T47D (cell line): ENCODE results near the gene FAR2.

Experiments used
- DNase-seq, 2 experiments: peaks; one replicate each; pipeline versions ENCODE4 v3.0.0 to v3.0.0-alpha.2; 2011 to 2012; ENCODE audit warnings: low read depth in 1 of 2, low spot score in 1 of 2
- JUND ChIP-seq: IDR thresholded peaks from 2 replicates; pipeline ENCODE4 v1.6.1; 2012; ENCODE audit warnings: low read depth
- in situ Hi-C: cut with HindIII; loops from 2 replicates; pipeline ENCODE4 v1.10.0; 2016; ENCODE audit warnings: low sequenced_read_pairs, low pct_unique_long_range_greater_than_20kb

FAR2 gene

GRCh38 chr12:29220632-29221336 lies 71.7 kb downstream of the FAR2 start:
- in situ Hi-C loops: no loop called here
- DNase-seq: no peak
- TF ChIP-seq JUND: no peak

GRCh38 chr12:29222200-29222599 lies 73.1 kb downstream of the FAR2 start:
- in situ Hi-C loops: no loop called here
- TF ChIP-seq JUND: no peak
- DNase-seq: no peak

GRCh38 chr12:29223426-29223825 lies 74.3 kb downstream of the FAR2 start:
- TF ChIP-seq JUND: no peak
- in situ Hi-C loops: no loop called here
- DNase-seq: no peak

DNA sequence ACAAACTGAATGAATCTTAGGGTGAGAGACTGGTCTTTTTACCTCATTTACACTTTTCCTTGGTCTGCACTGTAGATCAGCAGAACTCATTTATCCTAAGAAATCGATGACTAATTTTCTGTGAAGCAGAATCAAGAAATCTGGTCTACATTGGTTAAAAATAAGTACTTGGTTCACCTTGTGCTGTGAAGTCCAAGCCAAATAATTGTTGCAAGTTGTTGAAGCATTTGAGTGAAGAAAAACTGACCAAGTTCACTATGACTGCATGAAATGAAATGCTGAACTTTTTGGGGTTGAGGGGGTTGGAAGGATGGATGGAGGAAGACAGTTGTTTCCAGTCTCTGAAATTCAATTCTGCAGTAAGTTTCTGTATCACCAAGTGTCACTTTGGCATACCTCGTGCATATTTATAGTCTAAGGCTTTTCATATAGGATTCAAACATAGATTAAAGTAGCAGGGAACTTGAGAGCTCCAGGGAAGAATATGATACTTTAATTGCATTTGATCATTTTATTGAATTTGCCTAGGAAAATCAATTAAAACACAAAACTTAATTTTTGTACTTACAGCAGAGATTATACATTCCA lies 75.0 kb downstream of the FAR2 start:
- no peak for DNase-seq
- in situ Hi-C loops: no loop called here
- no peak for TF ChIP-seq JUND

DNA sequence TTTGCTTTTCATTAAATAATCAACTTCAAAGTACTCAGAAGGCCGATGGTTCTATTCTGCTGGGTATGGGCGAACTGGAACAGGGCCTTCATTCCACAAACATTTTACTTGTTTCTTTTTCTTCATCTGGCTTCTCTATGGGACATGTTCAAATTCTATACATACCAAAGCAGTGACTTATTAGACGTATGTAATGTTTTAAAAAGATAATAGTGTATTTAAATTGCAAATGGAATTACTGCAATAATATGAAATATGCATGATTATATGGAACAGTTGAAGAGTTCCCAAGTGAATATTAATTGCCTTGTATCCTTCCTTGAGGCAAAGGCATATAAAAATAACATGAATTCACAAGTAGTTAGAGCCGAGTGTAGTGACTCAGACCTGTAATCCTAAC lies 75.5 kb downstream of the FAR2 start:
- no peak for TF ChIP-seq JUND
- no peak for DNase-seq
- in situ Hi-C loops: no loop called here

DNA sequence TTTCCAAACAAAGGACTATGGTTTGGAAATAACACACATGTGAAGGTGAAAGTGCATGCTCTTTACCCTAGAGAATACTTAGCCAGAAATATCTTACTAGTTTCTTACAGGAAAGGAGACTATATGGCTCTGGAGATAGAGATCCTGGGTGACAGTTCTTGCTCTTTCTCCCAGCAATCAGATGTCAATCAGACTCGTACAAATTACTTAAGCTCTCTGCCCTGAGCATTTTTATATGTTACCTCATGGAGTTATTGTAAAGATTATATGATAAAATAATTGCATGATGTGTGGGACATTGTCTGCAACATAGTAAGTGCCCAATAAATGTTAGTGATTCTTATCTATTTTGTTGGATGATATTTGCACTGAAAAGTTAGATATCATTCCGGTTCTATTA lies 76.8 kb downstream of the FAR2 start:
- no peak for DNase-seq
- TF ChIP-seq JUND: no peak
- in situ Hi-C loops: no loop called here

DNA sequence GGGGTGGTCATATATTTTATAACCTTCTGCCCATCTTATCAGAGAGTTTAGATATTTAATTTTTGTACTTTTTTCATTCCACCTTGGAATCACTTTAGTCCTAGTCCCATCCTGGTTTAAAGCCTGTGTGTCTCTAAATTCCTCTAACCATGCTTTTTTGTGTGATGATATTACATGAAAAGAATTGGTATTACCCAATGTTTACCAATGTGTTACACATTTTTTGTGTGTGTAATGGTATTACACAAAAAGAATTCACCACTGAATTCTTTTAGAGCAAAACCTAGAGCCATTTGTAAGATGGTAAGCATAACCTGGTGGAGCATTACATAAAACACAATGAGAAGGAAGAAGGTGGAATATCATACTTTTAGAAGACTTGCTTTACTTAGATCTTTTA lies 77.5 kb downstream of the FAR2 start:
- no peak for DNase-seq
- in situ Hi-C loops: no loop called here
- no peak for TF ChIP-seq JUND

GRCh38 chr12:29228474-29229157 lies 79.5 kb downstream of the FAR2 start:
- no peak for DNase-seq
- in situ Hi-C loops: no loop called here
- no peak for TF ChIP-seq JUND

DNA sequence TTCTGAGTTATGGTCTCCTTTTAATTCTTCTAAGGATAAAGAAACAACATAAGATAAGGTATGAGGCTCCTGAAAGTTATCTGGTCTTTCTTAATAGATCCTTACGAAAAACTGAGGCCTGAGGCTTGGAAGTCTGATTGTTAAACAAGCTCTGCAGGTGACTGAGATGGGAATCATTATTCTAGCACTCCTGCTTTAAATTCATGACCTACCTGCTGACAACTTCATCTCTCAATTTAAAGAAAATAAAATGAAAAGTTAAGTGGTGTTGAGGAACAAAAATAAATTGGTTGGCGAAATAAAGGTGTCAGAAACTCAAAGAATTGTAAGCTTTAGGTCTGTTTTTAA lies 80.1 kb downstream of the FAR2 start:
- no peak for TF ChIP-seq JUND
- in situ Hi-C loops: no loop called here
- DNase-seq: no peak

GRCh38 chr12:29229937-29230336 lies 80.9 kb downstream of the FAR2 start:
- TF ChIP-seq JUND: no peak
- in situ Hi-C loops: no loop called here

GRCh38 chr12:29230800-29231560 lies 81.9 kb downstream of the FAR2 start:
- no peak for DNase-seq
- in situ Hi-C loops: no loop called here
- TF ChIP-seq JUND: no peak

More at GRCh38 chr12:29229937-29230336, 80.9 kb downstream of the FAR2 start:
- DNase-seq: no peak

DNA sequence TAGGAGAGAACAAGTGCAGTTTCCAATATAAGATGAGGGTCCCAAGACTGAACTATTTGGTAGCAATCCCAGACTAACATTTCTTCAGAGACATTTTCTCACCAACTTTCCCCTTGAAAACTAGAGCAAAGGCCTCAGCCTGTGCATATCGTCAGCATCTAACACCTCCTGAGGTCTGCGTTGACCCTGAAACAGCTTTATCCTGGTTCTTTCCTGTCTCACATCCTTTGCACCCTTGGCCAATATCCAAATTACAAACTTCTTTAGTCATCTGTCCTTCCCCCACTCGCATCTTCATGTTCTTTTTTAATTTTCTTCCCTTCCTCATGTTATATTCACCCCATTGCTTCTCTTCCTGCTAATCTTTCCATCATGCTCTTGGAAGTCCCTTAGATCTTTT lies 83.0 kb downstream of the FAR2 start:
- DNase-seq: no peak
- in situ Hi-C loops: no loop called here
- no peak for TF ChIP-seq JUND

DNA sequence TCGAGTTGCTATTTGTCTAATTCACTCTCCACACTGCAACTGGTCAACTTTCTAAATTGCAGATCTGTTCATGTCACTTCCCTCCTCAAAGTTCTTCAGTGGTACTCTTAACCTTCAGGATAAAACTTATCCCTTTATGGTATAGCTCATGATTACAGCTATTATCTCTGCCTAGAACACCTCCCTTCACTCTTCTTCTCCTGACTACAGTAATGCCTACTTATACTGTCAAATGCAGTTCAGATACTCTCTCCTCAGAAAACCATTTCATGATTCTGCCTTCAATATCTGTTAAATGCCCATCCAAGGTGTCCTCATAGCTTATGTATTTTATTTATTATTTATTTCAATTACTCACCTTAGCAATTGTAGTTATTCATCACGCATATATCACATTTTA lies 85.5 kb downstream of the FAR2 start:
- TF ChIP-seq JUND: no peak
- in situ Hi-C loops: no loop called here
- no peak for DNase-seq
